Activated CD4-positive, alpha-beta T cell treated with anti-CD3 and anti-CD28 coated beads for 36 hours (primary cell): Measurements from ENCODE around the gene TNFRSF8. TPM values are rescaled to one million over a fixed set of nuclear protein-coding genes. Genes with fewer than 3 reads are reported as not detected.

ENCODE experiments used
- ATAC-seq: fragments of 200-7000 bp; cut with Tn5 transposase; one replicate; pipeline ENCODE4 v1.10.0; 2021; ENCODE audit warnings: mild to moderate bottlenecking, moderate library complexity
- CTCF ChIA-PET: fragments of 350-600 bp; sonication (Branson Sonifier 250); formaldehyde crosslinking; loops from one replicate; lab custom pipeline; 2021; ENCODE audit warnings: antibody characterized with exemption; lab: Charles Lee
- POLR2A ChIA-PET: fragments of 350-600 bp; sonication (Branson Sonifier 250); formaldehyde crosslinking; loops from one replicate; lab custom pipeline; 2021; ENCODE audit warnings: antibody characterized with exemption, inconsistent platforms; lab: Charles Lee
- DNase-seq: peaks from one replicate; pipeline ENCODE4 v3.0.0-alpha.2; 2020
- H3K27ac Mint-ChIP-seq: one replicate; pipeline ENCODE4 v1.8.0; 2021; ENCODE audit warnings: mixed read lengths
- H3K27me3 Mint-ChIP-seq: one replicate; pipeline ENCODE4 v1.8.0; 2021; ENCODE audit warnings: mixed read lengths
- H3K36me3 Mint-ChIP-seq: one replicate; pipeline ENCODE4 v1.8.0; 2021; ENCODE audit warnings: low read depth, mixed read lengths
- H3K4me1 Mint-ChIP-seq: one replicate; pipeline ENCODE4 v1.8.0; 2021; ENCODE audit warnings: mixed read lengths
- H3K4me3 Mint-ChIP-seq: one replicate; pipeline ENCODE4 v1.8.0; 2021; ENCODE audit warnings: mild to moderate bottlenecking, moderate library complexity, mixed read lengths
- H3K9me3 Mint-ChIP-seq: one replicate; pipeline ENCODE4 v1.8.0; 2021; ENCODE audit warnings: low read depth, mixed read lengths
- intact Hi-C, 2 experiments: fragments of 100-400 bp; cut with DNase I in 1 of 2; cut with micrococcal nuclease in 1 of 2; formaldehyde crosslinking; loops; one replicate each; pipeline versions ENCODE4 v1.14.2 to v1.15.1; 2022 to 2024; cut with DNase I, micrococcal nuclease
- total RNA-seq, 2 experiments: library from RNA; stranded (reverse); gene quantifications; one replicate each; pipeline ENCODE4 v1.2.3, GENCODE V29; 2021

TNFRSF8 gene
- total RNA-seq, 2 experiments from 2014 or later = 15.7 to 16.3 TPM

DNA sequence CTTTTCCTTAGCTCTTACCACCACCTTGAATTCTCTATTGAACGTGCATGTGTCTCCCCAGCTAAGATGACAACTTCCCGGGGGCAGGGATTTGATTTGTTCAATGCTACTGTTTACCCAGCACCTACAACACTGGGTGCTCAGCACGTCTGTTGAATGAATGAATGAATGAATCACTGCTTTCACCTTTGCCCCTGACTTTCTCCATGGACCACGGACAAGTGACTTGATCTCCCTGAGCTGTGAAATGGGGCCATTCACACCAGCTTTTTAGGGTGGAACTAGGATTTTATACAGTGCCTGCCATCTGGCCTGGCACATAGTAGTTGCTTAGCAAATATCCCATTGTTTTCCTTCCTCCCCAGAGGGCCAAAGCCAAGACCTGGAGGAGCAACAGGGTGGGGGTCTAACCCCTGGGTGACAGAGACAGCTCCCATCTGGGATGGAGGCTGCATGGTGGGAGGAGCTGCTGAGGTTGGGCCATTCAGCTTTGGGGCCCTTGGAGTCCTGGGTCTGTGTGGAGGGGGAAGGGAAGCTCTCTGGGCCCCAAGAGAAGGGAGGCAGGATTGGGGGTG, 119.4 kb downstream of the TNFRSF8 start:
- peaks cover 19% of the 10 kb centered on the region for H3K36me3 Mint-ChIP-seq
- ATAC-seq (no peak), DNase-seq (no peak)
- peaks cover 65% of the 10 kb centered on the region for H3K4me1 Mint-ChIP-seq
- no peaks in the 10 kb centered on the region for H3K27me3 Mint-ChIP-seq
- no peak overlapping the region for H3K4me3 Mint-ChIP-seq
- intact Hi-C loops = no loop called here
- POLR2A ChIA-PET = interaction anchor here (0.6 to 0.8 kb wide), 3 partner anchors 8 to 33 kb away, joined by 3 read pairs; no protein-coding TSS in a partner anchor
- CTCF ChIA-PET = interaction anchor here (0.7 to 3.0 kb wide), 6 partner anchors 25 to 305 kb away, joined by 3 to 23 read pairs (median 6); no protein-coding TSS in a partner anchor
- peak overlapping the region; percentile 5 for H3K27ac Mint-ChIP-seq
- H3K9me3 Mint-ChIP-seq = no peaks in the 10 kb centered on the region

DNA sequence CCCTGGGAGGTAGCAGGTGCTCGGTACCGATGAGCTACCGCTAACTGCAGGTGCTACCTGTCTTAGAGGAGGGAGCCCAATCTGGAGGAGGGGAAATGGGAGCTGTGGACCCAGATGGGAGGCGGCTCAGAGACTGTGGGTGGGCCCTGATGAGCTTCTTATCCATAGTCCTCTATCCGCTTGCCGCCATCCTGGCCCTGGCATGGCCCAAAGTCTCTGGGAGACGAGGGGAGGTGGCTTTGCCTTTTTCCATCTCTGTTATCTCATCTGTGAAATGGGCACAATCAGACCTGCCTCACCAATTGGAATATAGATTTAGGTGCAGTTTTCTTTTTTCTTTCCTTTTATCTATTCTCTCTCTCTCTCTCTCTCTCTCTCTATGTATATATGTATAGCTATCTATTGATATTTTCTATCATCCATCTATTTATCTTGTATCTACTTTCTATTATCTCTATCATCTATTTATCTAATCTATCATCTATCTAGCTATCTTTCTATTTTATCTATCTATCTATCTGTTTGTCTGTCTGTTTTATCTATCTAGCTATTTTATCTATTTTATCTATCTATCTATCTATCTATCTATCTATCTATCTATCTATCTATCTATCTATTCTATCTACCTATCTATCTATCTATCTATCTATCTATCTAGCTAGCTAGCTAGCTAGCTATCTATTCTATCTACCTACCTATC, 120.1 kb downstream of the TNFRSF8 start:
- ChIA-PET POLR2A (interaction anchor here (0.6 to 0.8 kb wide), 3 partner anchors 9 to 34 kb away, joined by 3 read pairs; no protein-coding TSS in a partner anchor), CTCF (interaction anchor here (0.6 to 3.0 kb wide), 8 partner anchors 24 to 143 kb away, joined by 3 to 23 read pairs (median 5); no protein-coding TSS in a partner anchor)
- intact Hi-C loops = no loop called here
- Mint-ChIP-seq H3K27ac (no peak overlapping the region), H3K36me3 (peaks cover 19% of the 10 kb centered on the region), H3K27me3 (no peaks in the 10 kb centered on the region), H3K4me3 (no peak overlapping the region), H3K4me1 (peaks cover 65% of the 10 kb centered on the region), H3K9me3 (no peaks in the 10 kb centered on the region)
- ATAC-seq (no peak), DNase-seq (no peak)

DNA sequence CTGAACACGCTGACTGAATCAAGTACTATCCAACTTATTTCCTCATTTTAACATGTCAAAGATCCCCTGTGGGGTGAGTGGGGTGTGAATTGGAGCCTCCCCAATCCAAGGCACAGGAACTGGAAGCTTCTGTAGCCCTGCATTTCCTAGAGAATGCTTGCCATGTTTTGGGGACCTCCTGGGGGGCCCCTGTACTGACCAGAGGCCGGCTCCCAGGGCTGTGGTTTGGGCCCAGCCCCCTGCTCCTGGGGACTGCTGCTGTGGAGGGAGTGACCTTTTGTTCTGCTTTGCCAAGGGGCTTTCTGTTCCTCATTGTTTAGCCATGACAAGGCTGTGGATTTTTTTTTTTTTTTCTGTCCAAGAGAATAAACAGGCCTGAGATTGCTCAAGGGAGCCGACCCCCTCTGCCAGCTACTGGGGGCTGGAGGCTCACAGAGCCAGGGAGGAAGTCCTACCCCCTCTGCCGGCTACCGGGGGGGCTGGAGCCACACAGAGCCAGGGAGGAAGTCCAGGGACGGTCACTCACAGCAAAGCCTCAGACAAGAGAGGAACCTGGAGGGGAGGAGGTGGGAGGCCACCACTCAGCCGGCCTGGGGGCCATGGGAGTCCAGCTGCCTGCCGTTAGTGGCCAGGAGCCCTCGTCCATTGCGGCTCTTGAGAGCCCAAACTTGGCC, 121.0 kb downstream of the TNFRSF8 start:
- Mint-ChIP-seq H3K9me3 (no peaks in the 10 kb centered on the region), H3K27ac (peak overlapping the region; percentile 4), H3K4me1 (peaks cover 56% of the 10 kb centered on the region), H3K4me3 (no peak overlapping the region), H3K27me3 (no peaks in the 10 kb centered on the region), H3K36me3 (peaks cover 21% of the 10 kb centered on the region)
- ATAC-seq (no peak), DNase-seq (no peak)
- POLR2A ChIA-PET = no interaction called here
- intact Hi-C loops = no loop called here
- CTCF ChIA-PET = interaction anchor here (0.7 to 3.0 kb wide), 4 partner anchors 24 to 59 kb away, joined by 3 to 23 read pairs (median 6); no protein-coding TSS in a partner anchor

DNA sequence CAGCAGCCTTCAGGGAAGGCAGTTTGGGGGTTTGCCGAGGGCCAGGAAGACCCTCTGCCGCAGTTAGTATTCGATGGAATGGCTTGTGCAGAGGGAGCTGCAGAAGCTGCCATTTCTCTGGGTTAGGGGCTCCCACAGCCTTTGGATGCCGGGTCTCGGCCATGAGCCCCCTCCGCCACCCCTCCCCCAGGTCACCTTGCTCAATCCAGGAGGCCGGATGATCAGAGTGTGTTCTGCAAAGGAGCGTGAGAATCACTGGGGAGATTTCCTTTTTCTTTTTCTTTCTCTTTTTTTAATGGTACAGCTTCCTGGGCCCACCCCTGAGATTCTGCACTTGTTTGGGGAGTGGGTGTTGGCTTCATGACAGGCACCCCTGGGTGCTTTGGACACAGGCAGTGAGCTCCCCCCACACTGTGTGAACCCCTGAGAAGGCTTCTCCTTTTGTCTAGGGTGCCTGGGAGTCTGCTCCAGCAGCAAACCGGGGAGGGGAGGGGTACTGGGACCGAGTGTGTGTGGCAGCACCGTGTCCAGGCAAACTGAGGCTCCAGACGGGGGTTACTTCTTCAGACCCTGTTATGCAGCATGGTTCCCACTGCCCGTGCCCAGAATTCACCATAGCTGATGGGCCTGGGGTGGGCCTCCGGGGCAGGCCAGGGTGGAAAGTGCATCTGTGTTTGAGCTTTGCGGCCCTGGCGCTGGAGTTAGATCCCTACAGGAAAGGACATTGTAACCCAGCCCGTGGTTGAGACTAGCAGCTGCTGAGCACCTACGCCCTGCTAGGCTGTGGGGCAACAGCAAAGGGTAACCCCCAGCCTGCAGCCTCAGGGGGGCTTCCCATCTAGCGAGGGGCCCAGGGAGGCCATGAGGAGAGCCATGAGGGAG, 122.2 kb downstream of the TNFRSF8 start:
- peaks cover 47% of the 10 kb centered on the region for H3K4me1 Mint-ChIP-seq
- intact Hi-C loops = no loop called here
- H3K27me3 Mint-ChIP-seq = no peaks in the 10 kb centered on the region
- no peaks in the 10 kb centered on the region for H3K9me3 Mint-ChIP-seq
- no peak for DNase-seq
- peaks cover 24% of the 10 kb centered on the region for H3K36me3 Mint-ChIP-seq
- POLR2A ChIA-PET = no interaction called here
- CTCF ChIA-PET = interaction anchor here (3.2 kb wide), 1 partner anchor 60 kb away, joined by 11 read pairs; no protein-coding TSS in a partner anchor
- no peak overlapping the region for H3K4me3 Mint-ChIP-seq
- H3K27ac Mint-ChIP-seq = no peak overlapping the region
- ATAC-seq = no peak

DNA sequence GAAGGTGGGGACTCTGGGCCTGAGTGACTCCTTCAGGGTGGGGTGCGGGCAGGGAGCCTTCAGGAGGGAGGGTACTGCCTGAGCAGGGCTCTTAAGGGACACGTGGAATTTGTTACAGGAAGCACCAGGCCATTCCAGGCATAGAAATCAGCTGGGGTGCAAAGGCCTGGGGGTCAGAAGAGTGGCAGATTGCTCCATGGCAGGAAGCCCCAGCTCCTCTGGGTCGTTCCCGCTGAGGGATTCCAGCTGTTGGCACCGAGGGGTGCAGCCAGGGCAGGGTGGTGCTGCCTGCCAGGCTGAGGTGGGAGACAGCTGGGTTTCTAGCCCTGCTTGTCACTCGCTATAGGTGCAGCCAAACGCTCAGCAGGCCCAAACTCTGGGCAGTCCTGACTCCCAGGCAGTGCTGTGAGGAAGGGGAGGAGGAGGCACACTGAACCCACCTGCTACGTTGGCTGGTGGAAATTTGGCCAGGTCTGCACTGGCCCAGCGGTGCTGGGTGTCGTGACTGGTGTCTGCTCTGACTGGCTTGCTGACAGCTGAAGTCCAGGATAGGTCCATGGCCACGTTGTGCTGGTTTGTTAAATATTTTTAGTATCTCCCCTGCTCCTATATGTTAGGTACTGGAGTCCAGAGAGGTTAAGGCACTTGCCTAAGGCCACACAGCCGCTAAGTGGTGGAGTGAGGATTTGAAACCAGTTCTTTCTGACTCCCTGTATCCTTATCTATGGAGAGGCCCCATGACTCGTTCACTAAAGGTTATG, 123.0 kb downstream of the TNFRSF8 start:
- intact Hi-C loops = no loop called here
- no peaks in the 10 kb centered on the region for H3K27me3 Mint-ChIP-seq
- peaks cover 23% of the 10 kb centered on the region for H3K36me3 Mint-ChIP-seq
- DNase-seq (no peak), ATAC-seq (peak; percentile 17)
- H3K4me1 Mint-ChIP-seq = peaks cover 42% of the 10 kb centered on the region
- H3K27ac Mint-ChIP-seq = no peak overlapping the region
- CTCF ChIA-PET = interaction anchor here (1.0 to 3.2 kb wide), 2 partner anchors 46 to 61 kb away, joined by 3 to 11 read pairs; no protein-coding TSS in a partner anchor
- POLR2A ChIA-PET = no interaction called here
- H3K4me3 Mint-ChIP-seq = no peak overlapping the region
- H3K9me3 Mint-ChIP-seq = no peaks in the 10 kb centered on the region

DNA sequence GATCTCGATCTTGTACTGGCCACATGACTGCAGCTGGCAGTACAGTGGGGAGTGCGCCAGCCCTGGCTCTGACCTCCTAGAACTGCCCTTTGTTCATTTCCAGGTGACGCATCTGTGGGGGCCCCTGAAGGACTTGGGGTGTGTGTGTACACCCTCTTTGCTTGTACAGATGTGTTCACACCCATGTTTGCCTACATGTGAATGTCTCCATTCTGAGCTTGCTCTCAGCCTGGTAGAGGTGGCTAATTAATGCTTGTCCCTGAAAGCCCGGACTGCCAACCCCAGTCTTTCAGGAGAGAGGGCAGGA, 123.5 kb downstream of the TNFRSF8 start:
- intact Hi-C loops = no loop called here
- Mint-ChIP-seq H3K9me3 (no peaks in the 10 kb centered on the region), H3K36me3 (peaks cover 25% of the 10 kb centered on the region), H3K4me3 (no peak overlapping the region), H3K27ac (no peak overlapping the region), H3K4me1 (peaks cover 41% of the 10 kb centered on the region), H3K27me3 (no peaks in the 10 kb centered on the region)
- ChIA-PET CTCF (interaction anchor here (1.0 to 3.2 kb wide), 2 partner anchors 46 to 62 kb away, joined by 3 to 11 read pairs; no protein-coding TSS in a partner anchor), POLR2A (no interaction called here)
- ATAC-seq (no peak), DNase-seq (no peak)

DNA sequence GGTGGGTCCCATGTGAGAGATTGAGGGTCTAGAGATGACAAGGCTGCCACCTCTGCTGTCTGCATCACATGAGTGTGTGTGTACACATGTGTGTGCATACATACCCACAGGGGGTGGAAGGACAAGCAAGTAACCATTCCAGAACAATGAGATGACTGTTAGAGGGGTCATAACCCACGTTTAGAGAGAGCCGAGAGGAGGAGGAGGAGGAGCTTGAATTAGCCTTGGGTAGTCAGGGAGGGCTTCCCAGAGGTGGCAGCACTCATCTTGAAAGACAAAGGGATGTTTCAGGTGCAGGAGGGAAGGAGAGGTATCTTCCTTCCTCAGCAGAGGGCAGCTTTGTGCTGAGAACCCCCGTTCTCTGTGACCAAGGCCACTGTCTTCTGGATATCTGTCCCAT, 125.0 kb downstream of the TNFRSF8 start:
- ChIA-PET POLR2A (no interaction called here), CTCF (interaction anchor here (0.6 to 3.2 kb wide), 2 partner anchors 63 to 369 kb away, joined by 4 to 11 read pairs; no protein-coding TSS in a partner anchor)
- H3K4me3 Mint-ChIP-seq = no peak overlapping the region
- H3K4me1 Mint-ChIP-seq = peaks cover 27% of the 10 kb centered on the region
- no peaks in the 10 kb centered on the region for H3K27me3 Mint-ChIP-seq
- no peaks in the 10 kb centered on the region for H3K9me3 Mint-ChIP-seq
- DNase-seq (no peak), ATAC-seq (no peak)
- H3K27ac Mint-ChIP-seq = no peak overlapping the region
- intact Hi-C loops = no loop called here
- peaks cover 33% of the 10 kb centered on the region for H3K36me3 Mint-ChIP-seq

DNA sequence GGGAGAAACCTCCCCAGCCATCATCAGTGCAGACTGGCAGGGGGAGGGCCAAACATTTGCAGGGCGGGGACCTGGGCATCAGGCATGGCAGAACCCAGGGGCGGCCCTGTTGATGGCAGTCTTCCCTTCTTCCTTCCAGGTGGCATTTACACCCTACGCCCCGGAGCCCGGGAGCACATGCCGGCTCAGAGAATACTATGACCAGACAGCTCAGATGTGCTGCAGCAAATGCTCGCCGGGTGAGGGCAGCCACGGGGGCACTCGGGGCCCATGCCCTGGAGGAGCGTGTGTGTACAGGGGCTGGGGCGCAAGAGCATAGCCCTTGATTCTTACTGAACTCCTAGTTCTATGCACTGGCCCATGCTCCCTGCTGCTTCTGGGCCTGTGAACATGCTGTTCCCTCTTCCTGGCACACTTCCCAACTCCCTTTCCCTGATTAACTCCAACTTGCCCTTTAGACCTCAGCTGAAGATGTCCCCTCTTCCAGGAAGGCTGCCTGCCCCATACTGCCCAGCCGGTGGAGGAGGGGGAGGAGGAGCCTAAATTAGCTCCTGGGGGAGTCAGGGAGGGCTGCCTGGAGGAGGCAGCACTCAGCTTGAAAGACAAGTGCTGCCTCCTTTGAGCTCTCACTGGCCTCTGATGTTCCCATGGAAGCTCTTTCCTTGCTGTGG, 125.7 kb downstream of the TNFRSF8 start:
- ATAC-seq (no peak), DNase-seq (no peak)
- POLR2A ChIA-PET = no interaction called here
- CTCF ChIA-PET = interaction anchor here (1.0 kb wide), 2 partner anchors 9 to 61 kb away, joined by 3 to 4 read pairs; no protein-coding TSS in a partner anchor
- Mint-ChIP-seq H3K36me3 (peaks cover 35% of the 10 kb centered on the region), H3K4me3 (no peak overlapping the region), H3K9me3 (no peaks in the 10 kb centered on the region), H3K27ac (no peak overlapping the region), H3K4me1 (peaks cover 22% of the 10 kb centered on the region), H3K27me3 (no peaks in the 10 kb centered on the region)
- intact Hi-C loops = no loop called here

DNA sequence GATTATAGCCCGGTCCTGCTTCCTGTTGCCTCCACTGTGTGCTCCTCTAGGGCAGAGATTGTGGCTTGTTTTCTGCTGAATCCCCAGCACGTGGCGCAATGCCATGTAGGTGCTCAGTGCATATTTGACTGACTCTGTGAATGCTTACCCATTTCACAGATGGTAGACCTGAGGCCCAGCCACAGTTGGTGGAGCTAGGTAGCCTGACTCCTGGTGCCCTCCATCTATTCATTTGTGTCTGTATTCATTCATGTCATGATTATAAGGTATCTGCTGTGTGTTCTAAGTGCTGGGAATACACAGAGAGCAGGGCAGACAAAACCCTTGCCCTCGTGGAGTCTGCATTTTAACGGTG, 126.2 kb downstream of the TNFRSF8 start:
- DNase-seq (no peak), ATAC-seq (no peak)
- H3K36me3 Mint-ChIP-seq = peaks cover 40% of the 10 kb centered on the region
- POLR2A ChIA-PET = no interaction called here
- H3K27me3 Mint-ChIP-seq = no peaks in the 10 kb centered on the region
- H3K9me3 Mint-ChIP-seq = no peaks in the 10 kb centered on the region
- peaks cover 25% of the 10 kb centered on the region for H3K4me1 Mint-ChIP-seq
- no peak overlapping the region for H3K4me3 Mint-ChIP-seq
- CTCF ChIA-PET = interaction anchor here (1.0 kb wide), 2 partner anchors 10 to 62 kb away, joined by 3 to 4 read pairs; no protein-coding TSS in a partner anchor
- no peak overlapping the region for H3K27ac Mint-ChIP-seq
- intact Hi-C loops = no loop called here
